KOPT-K1 (cell line): ENCODE measurements around the gene MTF2.

ENCODE experiments used
- H3K27ac ChIP-seq: fragments of 200-600 bp; sonication (generic); 2 replicates; pipeline ENCODE4 v1.5.1; 2016; ENCODE audit warnings: antibody characterized with exemption, mild to moderate bottlenecking, low read depth, low read length; ENCODE audit not compliant: poor library complexity, severe bottlenecking
- H3K36me3 ChIP-seq: fragments of 200-600 bp; sonication (generic); 2 replicates; pipeline ENCODE4 v1.5.1; 2017; ENCODE audit warnings: antibody characterized with exemption, mild to moderate bottlenecking, low read length, moderate library complexity; ENCODE audit not compliant: insufficient read depth
- H3K9me3 ChIP-seq: fragments of 200-600 bp; sonication (generic); 2 replicates; pipeline ENCODE4 v1.5.1; 2017; ENCODE audit warnings: antibody characterized with exemption, low read length, mild to moderate bottlenecking; ENCODE audit not compliant: insufficient read depth, poor library complexity, severe bottlenecking

The MTF2 gene

DNA sequence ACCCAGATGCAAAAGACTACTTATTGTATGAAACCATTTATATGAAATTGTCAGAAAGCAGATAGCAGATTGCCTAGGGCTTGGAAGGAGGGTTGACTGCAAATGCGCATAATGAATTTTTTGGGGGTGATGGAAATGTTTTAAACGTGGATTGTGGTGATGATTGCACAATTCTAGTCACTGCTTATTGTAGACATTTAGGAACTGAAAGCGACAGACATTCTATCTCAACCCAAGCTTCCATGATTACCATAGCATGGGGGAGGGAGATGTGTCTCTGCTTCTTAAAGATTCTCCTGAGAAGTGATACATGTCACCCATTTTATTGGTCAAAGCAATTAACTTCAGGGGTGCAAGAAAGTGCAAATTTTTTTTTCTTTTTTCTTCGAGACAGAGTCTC, 2.8 kb upstream of the MTF2 start:
- Histone ChIP-seq H3K36me3 (peaks cover under 1% of the 10 kb centered on the region; the same call in 1 of the 2 replicates), H3K9me3 (no peaks in the 10 kb centered on the region), H3K27ac (no peak overlapping the region)

DNA sequence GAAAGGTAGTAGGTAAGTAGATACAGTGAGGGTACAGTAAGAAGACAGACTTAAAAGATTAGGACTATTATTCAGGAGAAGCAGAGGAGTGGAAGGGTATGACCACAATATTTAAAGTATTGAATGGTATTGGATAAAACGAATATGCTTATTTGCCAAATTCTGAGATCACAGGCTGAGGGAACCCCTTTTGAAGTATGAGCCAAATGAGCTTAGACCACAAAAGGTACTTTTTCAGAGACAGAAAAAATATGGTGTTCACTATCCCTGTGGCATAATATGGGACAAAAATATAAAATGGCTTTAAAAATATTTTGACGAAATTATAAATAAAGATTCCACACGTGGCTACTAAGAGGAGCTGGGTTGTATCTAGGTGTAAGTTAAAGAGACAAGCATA, 880 bp upstream of the MTF2 start:
- peaks cover 6% of the 10 kb centered on the region for H3K9me3 ChIP-seq
- peak overlapping the region; percentile 98 for H3K27ac ChIP-seq
- H3K36me3 ChIP-seq: peaks cover 18% of the 10 kb centered on the region

DNA sequence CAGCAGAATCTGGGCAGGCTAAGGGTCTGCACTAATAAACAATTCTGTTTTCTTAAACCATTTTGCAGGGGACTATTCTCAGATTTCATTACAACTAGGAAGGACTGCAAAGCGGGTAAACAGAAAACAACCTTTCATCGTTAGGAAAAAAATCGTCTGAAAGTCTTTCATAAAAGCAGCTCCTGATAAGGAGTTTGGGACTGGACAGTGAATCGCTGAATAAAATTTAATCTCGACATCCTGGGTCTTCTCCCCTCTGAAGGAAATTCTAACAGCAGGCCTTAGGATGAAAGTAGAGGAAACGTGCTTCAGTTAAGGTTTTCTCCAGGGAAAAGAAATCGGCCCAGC, 471 bp upstream of the MTF2 start:
- Histone ChIP-seq H3K9me3 (peaks cover 10% of the 10 kb centered on the region), H3K36me3 (peaks cover 22% of the 10 kb centered on the region), H3K27ac (peak overlapping the region; percentile 98)

DNA sequence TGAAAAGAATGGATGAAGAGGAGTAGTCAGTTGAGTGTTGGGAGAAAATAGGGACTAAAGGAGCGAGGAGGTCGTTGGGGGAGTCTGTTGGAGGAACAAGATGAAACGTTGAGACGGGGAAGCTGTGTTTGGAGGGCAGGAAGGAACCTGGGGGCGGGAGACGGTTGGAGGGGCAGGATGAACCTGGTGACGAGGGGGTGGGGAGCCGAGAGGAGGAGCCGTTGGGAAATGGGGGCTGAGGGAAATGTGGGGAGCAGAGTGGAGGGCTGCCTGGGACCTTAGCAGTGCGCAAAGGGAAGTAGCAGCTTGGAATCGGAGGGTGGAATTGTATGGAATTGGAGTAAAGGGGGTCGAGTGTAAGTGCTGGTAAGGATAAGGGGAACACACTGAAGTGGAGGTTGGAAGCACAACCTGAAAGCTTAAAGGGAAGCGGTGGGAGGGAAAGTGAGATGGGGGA, 630 bp downstream of the MTF2 start:
- peaks cover 18% of the 10 kb centered on the region for H3K9me3 ChIP-seq
- H3K36me3 ChIP-seq: peaks cover 33% of the 10 kb centered on the region
- H3K27ac ChIP-seq: peak overlapping the region; percentile 98

DNA sequence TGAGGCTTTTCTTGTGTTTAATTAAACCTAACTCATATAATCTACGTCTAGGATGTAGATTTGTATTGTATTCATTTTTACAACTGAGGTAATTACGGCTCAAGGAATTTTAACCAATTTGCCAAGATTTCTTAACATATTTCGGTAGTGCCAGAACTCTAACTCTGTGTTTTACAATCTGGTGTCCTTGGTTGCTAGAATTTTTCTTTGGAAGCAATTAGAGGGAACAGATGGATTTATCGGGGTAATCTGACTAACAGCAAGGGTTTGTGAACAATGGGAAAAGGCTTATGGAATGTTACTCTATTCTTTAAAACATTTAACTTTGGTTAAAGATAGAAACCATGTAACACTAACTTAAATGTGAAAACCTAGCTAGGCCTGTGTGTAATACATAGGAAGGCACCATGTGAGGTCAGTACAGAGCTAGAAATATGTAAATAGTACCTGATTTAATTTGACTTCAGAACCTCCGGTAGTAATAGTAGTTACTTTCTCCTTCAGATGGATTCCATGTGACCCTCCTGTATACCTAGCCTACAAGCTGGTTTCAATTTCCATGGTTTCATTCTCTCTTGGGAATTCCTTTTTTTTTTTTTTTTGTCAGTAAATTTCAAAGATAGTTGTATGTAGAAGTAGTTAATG, 1.2 kb downstream of the MTF2 start:
- H3K27ac ChIP-seq: peak overlapping the region; percentile 98
- peaks cover 18% of the 10 kb centered on the region for H3K9me3 ChIP-seq
- peaks cover 39% of the 10 kb centered on the region for H3K36me3 ChIP-seq

DNA sequence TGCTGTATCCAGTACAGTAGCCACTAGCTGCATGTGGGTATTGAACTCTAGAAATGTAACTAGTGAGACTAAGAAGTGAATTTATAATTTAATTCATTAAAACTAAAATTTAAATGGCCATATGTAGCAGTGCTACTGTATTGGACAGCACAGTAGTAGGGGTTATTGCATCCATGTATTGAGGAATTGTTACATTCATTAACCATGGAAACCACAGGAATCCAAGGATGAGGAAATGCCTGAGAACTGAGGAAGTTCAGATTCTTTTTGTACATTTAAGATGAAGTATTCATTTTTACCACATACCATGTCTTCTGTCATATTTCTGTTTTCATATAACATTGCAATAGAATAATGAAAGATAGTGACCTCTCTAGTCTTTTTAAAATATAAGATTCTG, 2.6 kb downstream of the MTF2 start:
- H3K36me3 ChIP-seq: peaks cover 53% of the 10 kb centered on the region

DNA sequence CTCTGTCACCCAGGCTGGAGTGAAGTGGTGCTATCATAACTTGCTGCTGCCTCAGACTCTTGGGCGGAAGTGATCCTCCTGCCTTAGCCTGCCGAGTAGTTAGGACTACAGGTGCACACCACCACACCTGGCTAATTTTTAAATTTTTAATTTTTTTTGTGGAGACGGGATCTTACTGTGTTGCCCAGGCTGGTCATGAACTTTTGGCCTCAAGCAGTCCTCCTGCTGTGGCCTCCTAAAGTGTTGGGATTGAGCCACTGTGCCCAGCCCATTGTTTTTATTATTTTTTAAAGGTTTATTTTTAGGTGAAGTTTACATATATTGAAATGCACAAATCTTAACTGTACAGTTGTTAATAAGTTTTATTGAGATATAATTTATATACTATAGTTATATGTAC, 3.2 kb downstream of the MTF2 start:
- Histone ChIP-seq H3K9me3 (peaks cover 18% of the 10 kb centered on the region), H3K27ac (no peak overlapping the region), H3K36me3 (peaks cover 59% of the 10 kb centered on the region)

More for the DNA sequence above, 2.6 kb downstream of the MTF2 start:
- H3K27ac ChIP-seq: peak overlapping the region; percentile 98
- H3K9me3 ChIP-seq: peaks cover 18% of the 10 kb centered on the region

DNA sequence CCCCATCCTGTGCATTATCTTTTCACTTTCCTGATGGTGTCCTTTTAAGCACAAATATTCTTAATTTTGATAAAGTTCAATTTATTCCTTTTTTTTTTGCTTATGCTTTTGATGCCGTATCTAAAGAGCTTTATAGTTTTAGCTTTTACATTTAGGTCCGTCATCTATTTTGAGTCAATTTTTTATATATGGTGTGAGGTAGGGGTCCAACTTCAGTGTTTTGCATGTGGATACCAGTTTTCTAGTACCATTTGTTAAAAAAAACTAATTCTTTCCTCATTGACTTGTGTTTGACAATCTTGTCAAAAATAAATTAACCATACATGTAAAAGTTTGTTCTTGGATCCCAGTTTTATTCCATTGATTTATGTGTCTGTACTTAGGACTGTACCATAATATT, 4.9 kb downstream of the MTF2 start:
- peaks cover 76% of the 10 kb centered on the region for H3K36me3 ChIP-seq
- H3K27ac ChIP-seq: no peak overlapping the region
- H3K9me3 ChIP-seq: peaks cover 19% of the 10 kb centered on the region

DNA sequence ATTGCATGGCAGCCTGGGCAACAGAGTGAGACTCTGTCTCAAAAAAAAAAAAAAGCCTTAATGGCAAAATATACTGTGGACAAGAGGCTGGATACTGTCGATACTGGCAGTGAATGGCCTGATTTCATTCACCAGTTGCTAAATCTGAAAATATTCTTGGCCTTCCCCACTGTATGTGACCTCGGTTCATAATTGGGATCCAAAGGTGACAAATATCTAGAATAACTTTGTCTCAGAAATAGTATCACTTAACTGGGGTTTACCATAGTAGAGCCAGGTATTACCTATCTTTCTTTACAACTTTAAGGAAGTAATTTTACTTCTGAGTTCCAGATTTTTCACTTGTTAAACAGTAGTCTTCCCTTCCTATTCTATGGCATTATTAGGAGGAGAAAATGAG, 8.4 kb downstream of the MTF2 start:
- H3K9me3 ChIP-seq: peaks cover 41% of the 10 kb centered on the region
- H3K27ac ChIP-seq: no peak overlapping the region
- H3K36me3 ChIP-seq: peaks cover 91% of the 10 kb centered on the region

DNA sequence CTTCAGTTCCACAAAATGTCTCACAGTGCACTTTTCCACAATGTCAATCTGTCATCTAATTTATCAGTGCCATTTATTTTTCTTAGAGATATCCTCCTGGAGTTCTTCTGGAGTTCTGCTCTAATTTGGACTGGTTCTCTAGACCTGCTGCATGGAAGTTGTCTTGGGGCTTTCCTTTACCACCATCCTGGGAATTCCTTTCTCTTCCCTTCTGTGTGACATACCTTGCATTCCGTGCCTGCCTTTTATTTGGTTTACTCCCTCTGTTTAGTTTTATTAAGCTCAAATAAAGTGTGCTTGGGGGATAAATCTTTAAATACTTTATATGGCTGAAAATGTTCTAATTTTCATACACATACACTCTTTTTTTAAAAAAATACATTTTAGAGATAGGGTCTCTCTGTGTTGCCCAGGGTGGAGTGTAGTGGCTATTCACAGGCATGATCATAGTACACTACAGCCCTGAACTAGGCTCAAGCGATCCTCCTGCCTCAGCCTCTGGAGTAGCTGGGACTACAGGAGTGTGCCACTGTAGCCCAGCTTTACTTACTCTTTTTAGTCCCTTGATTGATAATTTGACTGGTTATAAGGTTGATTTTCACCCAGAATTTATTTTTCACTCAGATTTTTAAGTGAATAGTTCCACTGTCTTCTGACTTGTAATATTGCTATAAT, 14.4 kb downstream of the MTF2 start:
- Histone ChIP-seq H3K27ac (no peak overlapping the region), H3K9me3 (peaks cover 23% of the 10 kb centered on the region), H3K36me3 (peaks cover 73% of the 10 kb centered on the region)

DNA sequence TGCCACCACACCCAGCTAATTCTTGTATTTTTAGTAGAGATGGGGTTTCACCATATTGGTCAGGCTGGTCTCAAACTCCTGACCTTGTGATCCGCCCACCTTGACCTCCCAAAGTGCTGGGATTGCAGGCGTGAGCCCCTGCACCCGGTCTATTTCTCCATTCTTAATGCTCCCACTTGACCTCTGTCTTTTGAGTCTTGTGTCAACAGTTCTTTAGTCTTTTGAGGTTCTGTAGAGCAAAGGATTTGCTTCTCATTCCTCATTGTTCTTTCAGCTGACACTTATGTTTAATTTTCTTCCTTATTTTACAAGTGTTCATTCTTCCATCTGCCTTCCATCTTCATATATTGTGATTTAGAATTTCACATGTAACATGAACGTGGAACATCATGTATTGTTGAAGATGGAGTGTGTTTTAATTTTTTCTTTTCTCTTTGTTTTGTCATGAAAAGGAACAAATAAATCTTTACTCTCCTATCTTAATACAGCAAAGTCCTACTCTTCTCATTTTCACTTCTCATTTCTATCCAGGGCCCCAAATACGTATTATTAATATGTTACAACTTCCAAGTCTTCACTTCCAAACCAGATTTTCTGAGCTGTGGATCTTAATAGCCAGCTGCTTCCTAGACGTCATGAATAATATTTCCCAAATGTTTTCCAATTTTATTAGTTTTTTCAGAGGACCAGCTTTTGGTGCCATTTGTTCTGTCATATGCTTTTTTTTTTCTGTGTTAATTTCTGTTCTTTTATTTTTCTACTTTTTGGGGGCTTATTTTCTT, 16.9 kb downstream of the MTF2 start:
- no peak overlapping the region for H3K27ac ChIP-seq
- H3K9me3 ChIP-seq: peaks cover 8% of the 10 kb centered on the region
- H3K36me3 ChIP-seq: peaks cover 68% of the 10 kb centered on the region

DNA sequence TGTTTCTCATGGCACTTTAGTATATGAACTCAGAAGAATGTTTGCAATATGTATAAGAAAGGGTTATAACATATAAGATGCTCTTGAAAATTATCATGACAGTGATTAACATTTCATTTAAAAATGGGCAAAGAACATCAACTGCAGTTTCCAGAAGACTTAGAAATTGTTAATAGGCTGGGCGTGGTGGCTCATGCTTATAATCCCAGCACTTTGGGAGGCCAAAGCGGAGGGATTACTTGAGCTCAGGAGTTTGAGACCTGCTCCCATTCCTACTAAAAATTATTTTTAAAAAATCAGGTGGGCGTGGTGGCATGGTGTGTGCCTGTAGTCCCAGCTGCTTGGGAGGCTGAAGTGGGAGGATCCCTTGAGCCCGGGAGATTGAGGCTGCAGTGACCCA, 23.1 kb downstream of the MTF2 start:
- Histone ChIP-seq H3K9me3 (peaks cover 32% of the 10 kb centered on the region), H3K27ac (no peak overlapping the region), H3K36me3 (peaks cover 85% of the 10 kb centered on the region)

DNA sequence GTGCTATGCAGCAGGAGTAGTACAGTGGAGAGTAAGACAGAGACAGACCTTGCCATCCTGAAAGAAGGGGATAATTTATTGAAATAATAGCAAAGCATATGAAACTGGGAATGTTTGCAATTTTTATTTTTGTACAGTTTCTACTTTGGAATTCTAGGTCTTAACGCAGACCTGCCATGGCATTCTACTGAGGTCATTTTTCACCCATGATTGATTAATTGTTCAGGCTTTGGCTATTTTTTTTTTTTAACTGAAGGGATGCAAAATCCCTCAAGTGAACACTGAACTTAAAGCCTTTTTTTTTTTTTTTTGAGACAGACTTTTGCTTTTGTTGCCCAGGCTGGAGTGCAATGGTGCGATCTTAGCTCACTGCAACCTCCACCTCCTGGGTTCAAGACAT, 27.1 kb downstream of the MTF2 start:
- H3K36me3 ChIP-seq: peaks cover 95% of the 10 kb centered on the region
- peaks cover 48% of the 10 kb centered on the region for H3K9me3 ChIP-seq

DNA sequence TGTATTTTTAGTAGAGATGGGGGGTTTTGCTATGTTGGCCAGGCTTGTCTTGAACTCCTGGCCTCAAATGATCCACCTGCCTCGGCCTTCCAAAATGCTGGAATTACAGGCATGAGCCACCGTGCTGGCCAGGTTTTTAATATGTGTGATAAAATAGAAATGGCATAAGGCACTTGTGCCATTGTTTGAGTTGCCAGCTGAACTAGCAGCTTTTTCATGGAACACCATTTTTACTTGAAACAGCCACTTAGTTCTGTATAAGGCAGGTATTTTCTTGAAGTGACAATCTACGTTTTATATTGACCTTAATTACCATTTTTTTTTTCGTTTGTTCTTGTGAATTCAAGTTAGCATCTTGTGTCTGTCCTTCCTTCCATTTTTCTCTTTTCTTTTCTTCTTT, 28.3 kb downstream of the MTF2 start:
- Histone ChIP-seq H3K27ac (no peak overlapping the region), H3K9me3 (peaks cover 48% of the 10 kb centered on the region), H3K36me3 (peaks cover 96% of the 10 kb centered on the region)

More for the DNA sequence above, 27.1 kb downstream of the MTF2 start:
- H3K27ac ChIP-seq: no peak overlapping the region

DNA sequence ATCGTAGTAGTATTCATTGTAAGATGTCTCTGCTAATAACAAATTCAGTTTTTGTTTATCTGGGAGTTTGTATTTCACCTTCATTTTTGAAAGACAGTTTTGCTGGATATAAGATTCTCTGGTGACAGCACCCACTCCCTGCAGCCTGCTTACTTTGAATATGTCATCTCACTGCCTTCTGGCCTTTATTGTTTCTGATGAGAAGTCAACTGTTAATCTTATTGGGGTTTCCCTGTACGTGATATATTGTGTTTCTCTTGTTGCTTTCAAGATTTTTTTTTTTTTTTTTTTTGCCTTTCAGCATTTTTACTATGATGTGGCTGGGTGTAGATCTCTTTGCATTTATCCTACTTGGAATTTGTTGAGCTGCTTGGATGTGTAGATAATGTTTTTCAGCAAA, 29.3 kb downstream of the MTF2 start:
- Histone ChIP-seq H3K36me3 (peaks cover 99% of the 10 kb centered on the region), H3K27ac (no peak overlapping the region), H3K9me3 (peaks cover 48% of the 10 kb centered on the region)
